GM19351 (cell line): ENCODE measurements around the gene WASHC4.

Experiments used
- ATAC-seq: cut with Tn5 transposase; IDR thresholded peaks from one replicate; pipeline ENCODE4 v1.9.1; 2021; ENCODE audit warnings: mild to moderate bottlenecking, moderate library complexity; ENCODE audit not compliant: unreplicated experiment

Gene WASHC4

DNA sequence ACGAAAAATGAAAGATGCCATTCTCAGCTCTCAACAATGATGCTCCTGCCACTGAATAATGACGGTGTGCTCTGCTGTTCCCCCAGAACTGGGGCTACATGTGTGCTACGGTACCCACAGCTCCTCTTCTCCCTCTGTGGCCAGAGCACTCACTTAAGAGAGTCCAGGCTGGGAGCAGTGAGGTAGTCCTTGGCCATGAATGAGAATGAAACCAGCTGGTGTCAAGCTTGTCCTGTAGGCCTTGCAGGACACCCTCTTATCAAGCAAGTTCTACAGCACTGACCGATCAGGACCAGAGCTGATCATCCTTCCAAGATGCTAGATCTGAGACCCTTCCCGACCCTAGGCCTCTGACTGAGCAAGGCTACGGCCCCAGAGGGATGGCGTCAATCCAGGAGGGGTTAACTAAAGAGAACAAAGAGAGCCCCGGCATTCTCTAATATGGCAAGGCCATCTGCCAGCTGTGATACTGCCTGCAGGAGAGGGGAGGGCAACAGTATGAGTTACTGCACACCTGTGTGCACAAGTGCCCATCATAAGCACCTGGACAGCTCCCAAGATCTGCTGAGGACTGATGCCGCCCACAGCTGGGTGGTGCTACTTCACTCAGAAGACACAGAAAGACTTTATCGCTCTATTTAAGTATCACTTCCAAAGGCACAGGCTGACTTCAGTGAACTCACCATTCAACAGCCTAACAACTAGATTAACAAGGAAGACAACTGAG lies 98.0 kb downstream of the WASHC4 start:
- no peak for ATAC-seq

DNA sequence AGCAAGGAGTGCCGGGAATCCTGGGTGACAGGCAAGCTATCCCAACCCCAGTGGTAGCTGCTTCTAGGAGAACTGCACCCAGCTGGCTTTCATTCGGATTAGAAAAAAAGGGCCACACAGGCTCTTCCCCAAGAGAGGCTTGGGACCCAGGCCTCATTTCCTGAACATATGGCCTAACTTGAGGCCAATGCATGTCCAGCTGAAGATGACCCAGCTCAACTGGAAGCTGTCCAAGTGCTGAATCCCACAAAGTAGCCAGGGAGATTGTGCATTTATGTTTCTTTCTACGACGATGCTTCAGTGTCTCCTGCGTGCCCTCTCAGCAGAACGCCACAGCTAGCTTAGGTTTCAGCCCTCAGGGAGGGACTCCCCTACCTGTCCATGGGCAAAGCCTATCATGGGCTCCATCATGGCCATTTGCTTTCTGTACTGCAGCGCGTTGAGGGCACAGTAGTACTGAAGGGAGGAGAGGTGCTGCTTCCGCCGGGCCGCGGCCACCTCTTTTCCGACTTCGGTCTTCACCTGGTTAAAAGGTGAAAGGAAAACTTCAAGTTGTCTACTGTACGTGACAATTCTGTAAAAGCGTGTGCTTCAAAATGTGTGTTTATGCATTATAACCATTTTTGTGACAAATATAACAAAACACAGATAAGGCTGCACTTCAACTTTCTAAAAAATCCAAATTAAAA lies 99.3 kb downstream of the WASHC4 start:
- ATAC-seq: no peak

DNA sequence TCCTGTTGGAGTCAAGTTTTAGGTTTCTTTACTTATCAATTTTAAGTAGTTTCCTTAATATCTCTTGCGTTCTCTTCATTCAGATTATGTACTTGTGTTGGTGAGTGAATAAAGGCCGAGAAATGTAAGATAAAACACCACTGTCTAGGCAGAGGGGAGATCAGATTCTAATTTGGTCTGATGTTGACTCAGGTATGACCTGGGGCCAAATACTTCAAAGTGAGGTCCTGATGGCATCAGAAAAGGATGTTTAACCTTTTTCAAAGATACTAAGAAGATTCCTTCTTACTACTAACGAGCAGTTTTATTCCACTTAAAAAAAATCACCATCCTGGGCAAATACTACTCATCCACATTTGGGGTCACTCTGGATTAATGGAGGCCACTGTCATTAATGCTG lies 101.6 kb downstream of the WASHC4 start:
- ATAC-seq: no peak

DNA sequence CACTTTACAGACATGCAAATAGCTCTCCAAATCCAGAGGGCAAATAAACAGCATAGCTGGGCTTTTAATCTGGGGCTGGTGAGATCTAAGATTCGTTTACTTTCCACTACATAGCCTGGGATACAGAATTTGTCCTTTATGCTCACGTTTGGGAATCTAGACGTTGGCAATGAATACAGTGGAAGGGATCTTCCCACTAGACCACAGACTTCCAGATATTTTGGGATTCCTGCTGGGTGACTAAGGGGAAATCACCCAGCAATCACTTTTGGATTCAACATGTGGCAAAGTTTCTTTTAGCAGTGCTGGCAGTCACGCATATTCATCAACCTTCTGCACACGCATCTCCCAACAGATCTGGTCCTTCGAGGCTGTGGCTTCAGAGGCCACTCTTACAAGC lies 104.9 kb downstream of the WASHC4 start:
- ATAC-seq: no peak

DNA sequence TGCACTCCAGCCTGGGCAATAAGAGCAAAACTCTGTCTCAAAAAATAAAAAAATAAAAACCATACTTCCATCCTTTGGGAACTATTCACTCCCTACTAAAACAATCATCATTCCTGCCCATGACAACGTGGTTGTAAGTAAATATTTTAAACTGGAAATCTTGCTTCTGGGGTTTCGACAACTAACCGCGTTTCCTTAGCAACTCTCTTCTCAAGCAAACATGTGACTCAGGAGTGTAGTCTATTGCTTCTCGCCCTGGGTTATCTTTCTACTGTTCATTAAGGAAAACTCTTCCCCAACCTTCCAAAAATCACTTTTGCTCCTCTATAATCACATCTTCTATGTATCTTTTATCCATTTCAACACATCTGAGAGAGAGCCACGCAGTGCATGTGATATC lies 106.6 kb downstream of the WASHC4 start:
- no peak for ATAC-seq

DNA sequence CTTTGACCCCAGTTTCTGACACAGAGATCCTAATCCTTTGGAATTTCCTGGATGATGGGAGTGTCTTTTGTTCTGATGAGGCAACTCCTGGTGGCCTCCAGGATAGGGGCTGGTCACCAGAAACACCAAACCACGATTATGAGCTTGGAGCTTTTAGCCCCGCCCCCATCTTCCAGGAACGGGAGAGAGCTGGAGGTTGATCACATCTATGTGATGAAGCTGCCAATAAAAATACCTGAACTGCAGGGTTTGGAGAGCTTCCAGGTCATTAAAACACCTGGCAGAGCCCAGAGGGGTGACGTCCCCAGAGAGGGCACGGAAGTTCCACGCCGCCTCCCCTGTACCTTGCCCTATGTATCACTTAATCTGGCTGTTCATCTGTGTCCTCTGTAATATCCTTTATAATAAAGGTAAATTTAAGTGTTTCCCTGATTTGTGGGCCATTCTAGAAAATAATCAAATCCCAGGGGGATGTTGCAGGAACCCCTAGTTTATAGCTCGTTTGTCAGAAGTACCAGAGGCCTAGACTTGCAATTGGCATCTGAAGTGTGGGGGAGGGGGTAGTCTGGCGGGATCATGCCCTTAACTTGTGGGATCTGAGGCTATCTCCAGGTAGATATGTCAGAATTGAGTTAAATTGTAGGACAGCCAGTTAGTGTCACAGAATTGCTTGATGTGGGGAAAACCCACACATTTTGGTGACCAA lies 107.3 kb downstream of the WASHC4 start:
- ATAC-seq: no peak

DNA sequence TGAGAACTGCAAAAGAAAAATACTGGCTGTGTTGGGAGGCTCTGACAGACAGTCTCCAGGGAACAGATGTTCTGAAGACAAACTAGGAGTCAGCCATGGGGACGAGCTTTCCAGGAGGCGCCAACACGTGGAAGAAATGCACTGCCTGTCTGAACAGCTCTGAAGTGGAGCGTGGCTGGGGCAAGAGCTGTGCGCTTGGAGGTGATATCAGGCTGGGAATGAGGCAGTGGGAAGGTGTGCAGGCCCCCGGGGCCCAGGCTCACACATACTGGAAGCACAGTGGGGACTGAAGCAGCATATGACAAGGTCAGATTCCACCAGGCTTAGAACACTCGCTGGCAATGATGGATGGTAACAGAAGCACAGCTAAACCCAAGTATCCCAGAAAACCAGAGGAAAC lies 110.9 kb downstream of the WASHC4 start:
- no peak for ATAC-seq
